ENCODE results near the gene GRM7.

The GRM7 gene

DNA sequence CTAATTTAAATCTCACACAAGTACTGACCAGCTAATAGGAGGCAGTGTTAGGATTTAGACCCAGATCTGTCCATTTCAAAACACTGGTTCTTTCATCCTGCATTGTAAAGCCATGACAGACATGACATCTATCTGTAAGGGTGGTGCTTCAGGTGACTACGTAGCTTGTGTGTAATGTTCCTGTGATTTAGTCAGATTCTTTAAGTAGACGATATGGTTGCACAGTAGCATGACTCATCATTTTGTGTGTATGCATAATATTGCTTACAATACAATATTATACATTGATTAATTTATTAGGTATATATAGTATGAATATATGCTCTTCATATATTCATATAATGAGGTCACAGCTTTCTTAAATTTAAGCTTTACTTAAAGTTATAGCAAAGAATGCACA lies 628.5 kb downstream of the GRM7 start:
- Histone ChIP-seq H3K9me3 (replicated peaks; ENCODE audit: insufficient read depth, low read length) (no peaks in the 10 kb centered on the region), H2AFZ (ENCODE audit: low read length) (no peak overlapping the region), H3K27me3 (replicated peaks; ENCODE audit: insufficient read depth, low read length) (no peaks in the 10 kb centered on the region), H3F3A (ENCODE audit: insufficient read depth, low read length) (no peaks in the 10 kb centered on the region), H3K4me1 (ENCODE audit: low read length) (no peaks in the 10 kb centered on the region), H4K20me1 (ENCODE audit: insufficient read depth, low read length) (no peaks in the 10 kb centered on the region), H3K9me2 (replicated peaks; ENCODE audit: insufficient read depth, low read length) (no peaks in the 10 kb centered on the region), H3K27ac (ENCODE audit: low read length) (no peak overlapping the region), H3K9ac (ENCODE audit: low read length) (no peak overlapping the region), H3K4me3 (ENCODE audit: low read length) (no peak overlapping the region), H3K36me3 (replicated peaks; ENCODE audit: insufficient read depth, low read length) (no peaks in the 10 kb centered on the region), H3K4me2 (ENCODE audit: low read depth, low read length) (no peak overlapping the region), H3K79me2 (ENCODE audit: low read length) (no peaks in the 10 kb centered on the region)
- TF ChIP-seq CTCF (IDR thresholded peaks at IDR 0.05; ENCODE audit: low read length) (no peak), EZH2phosphoT487 (IDR thresholded peaks at IDR 0.05; ENCODE audit: low read length) (no peak), EZH2 (optimal IDR thresholded peaks at IDR 0.05; ENCODE audit: low read depth, low read length) (no peak)
- no peak for DNase-seq

- H3K4me2 ChIP-seq (ENCODE audit: low read depth, low read length) = no peak overlapping the region
- no peaks in the 10 kb centered on the region for H4K20me1 ChIP-seq (ENCODE audit: insufficient read depth, low read length)
- no peaks in the 10 kb centered on the region for H3K4me1 ChIP-seq (ENCODE audit: low read length)
- no peak overlapping the region for H2AFZ ChIP-seq (ENCODE audit: low read length)
- H3K9me3 ChIP-seq (replicated peaks; ENCODE audit: insufficient read depth, low read length) = no peaks in the 10 kb centered on the region
- H3F3A ChIP-seq (ENCODE audit: insufficient read depth, low read length) = no peaks in the 10 kb centered on the region
- no peak overlapping the region for H3K27ac ChIP-seq (ENCODE audit: low read length)
- H3K79me2 ChIP-seq (ENCODE audit: low read length) = no peaks in the 10 kb centered on the region
- no peak overlapping the region for H3K4me3 ChIP-seq (ENCODE audit: low read length)
- TF ChIP-seq EZH2 (optimal IDR thresholded peaks at IDR 0.05; ENCODE audit: low read depth, low read length) = no peak
- no peak for TF ChIP-seq EZH2phosphoT487 (IDR thresholded peaks at IDR 0.05; ENCODE audit: low read length)
- TF ChIP-seq CTCF (IDR thresholded peaks at IDR 0.05; ENCODE audit: low read length) = no peak
- DNase-seq = no peak
- H3K36me3 ChIP-seq (replicated peaks; ENCODE audit: insufficient read depth, low read length) = no peaks in the 10 kb centered on the region
- H3K9ac ChIP-seq (ENCODE audit: low read length) = no peak overlapping the region
- H3K9me2 ChIP-seq (replicated peaks; ENCODE audit: insufficient read depth, low read length) = no peaks in the 10 kb centered on the region
- H3K27me3 ChIP-seq (replicated peaks; ENCODE audit: insufficient read depth, low read length) = no peaks in the 10 kb centered on the region
Observed at GRCh38 chr3:7498715-7499114, 637.8 kb downstream of the GRM7 start.

GRCh38 chr3:7503431-7503830 lies 642.5 kb downstream of the GRM7 start:
- Histone ChIP-seq H3K4me3 (ENCODE audit: low read length) (no peak overlapping the region), H3K9ac (ENCODE audit: low read length) (no peak overlapping the region), H3K4me2 (ENCODE audit: low read depth, low read length) (no peak overlapping the region), H3F3A (ENCODE audit: insufficient read depth, low read length) (no peaks in the 10 kb centered on the region), H3K79me2 (ENCODE audit: low read length) (no peaks in the 10 kb centered on the region), H3K27me3 (replicated peaks; ENCODE audit: insufficient read depth, low read length) (no peaks in the 10 kb centered on the region), H3K27ac (ENCODE audit: low read length) (no peak overlapping the region), H4K20me1 (ENCODE audit: insufficient read depth, low read length) (no peaks in the 10 kb centered on the region), H3K36me3 (replicated peaks; ENCODE audit: insufficient read depth, low read length) (no peaks in the 10 kb centered on the region), H3K4me1 (ENCODE audit: low read length) (no peaks in the 10 kb centered on the region), H2AFZ (ENCODE audit: low read length) (no peak overlapping the region), H3K9me2 (replicated peaks; ENCODE audit: insufficient read depth, low read length) (no peaks in the 10 kb centered on the region), H3K9me3 (replicated peaks; ENCODE audit: insufficient read depth, low read length) (no peaks in the 10 kb centered on the region)
- TF ChIP-seq EZH2 (optimal IDR thresholded peaks at IDR 0.05; ENCODE audit: low read depth, low read length) = no peak
- TF ChIP-seq CTCF (IDR thresholded peaks at IDR 0.05; ENCODE audit: low read length) = no peak
- no peak for TF ChIP-seq EZH2phosphoT487 (IDR thresholded peaks at IDR 0.05; ENCODE audit: low read length)
- no peak for DNase-seq
